ENCODE results near the gene CEP164. TPM values are rescaled to one million over a fixed set of nuclear protein-coding genes. Genes with fewer than 3 reads are reported as not detected.

The CEP164 gene
- total and polyA plus RNA-seq, 2 of the 8 experiments (the other 6 are each of a cell fraction or from before 2014, with no cell fraction given): 8.4 to 20.8 TPM

- no peak overlapping the region for H4K5ac ChIP-seq (ENCODE audit: insufficient read length, low read depth, low read length)
- H3K18ac ChIP-seq (ENCODE audit: extremely low read depth, low read length): no peak overlapping the region
- H3K4ac ChIP-seq (replicated peaks; ENCODE audit: insufficient read length, low read depth, low read length): no peak overlapping the region
- H3K4me2 ChIP-seq (ENCODE audit: insufficient read depth in 1 of 2, low read depth in 2 of 2, low read length in 2 of 2): no peak overlapping the region
- POLR2A ChIA-PET (ENCODE audit: partially characterized antibody): interaction anchor here (0.8 to 1.6 kb wide), 6 partner anchors 13 to 49 kb away, joined by 3 to 6 read pairs (median 4); no protein-coding TSS in a partner anchor
- no peak overlapping the region for H2BK5ac ChIP-seq (ENCODE audit: low read depth, low read length)
- 80% methylated on average over 5 of the region's 6 CpGs; no CpG with 5 or more reads in 1 of the 2 experiments for WGBS, 2 experiments (ENCODE audit: extremely low coverage in 1 of 2, insufficient coverage in 1 of 2, insufficient read length in 1 of 2, insufficient replicate concordance in 2 of 2, low coverage in 1 of 2, low lambda C conversion rate in 2 of 2, missing lambda C conversion rate in 1 of 2)
- no peak overlapping the region for H3K56ac ChIP-seq (replicated peaks; ENCODE audit: insufficient read length, low read depth, low read length)
- TF ChIP-seq NANOG (IDR thresholded peaks at IDR 0.05; ENCODE audit: insufficient read depth, low read depth, low read length, poor library complexity, severe bottlenecking): no peak
- TF ChIP-seq USF2 (IDR thresholded peaks at IDR 0.05; ENCODE audit: low read length): no peak
- TF ChIP-seq SIN3A (conservative IDR thresholded peaks at IDR 0.05 in 1 of 2, IDR thresholded peaks at IDR 0.05 in 1 of 2; ENCODE audit: low read depth in 1 of 2, low read length in 2 of 2): no peak
- no peak for TF ChIP-seq HDAC2 (IDR thresholded peaks at IDR 0.05; ENCODE audit: borderline replicate concordance in 1 of 2, low read depth in 2 of 2, low read length in 2 of 2)
- TF ChIP-seq MAFK (IDR thresholded peaks at IDR 0.05; ENCODE audit: low read depth, low read length): no peak
- no peak for TF ChIP-seq FOSL1 (IDR thresholded peaks at IDR 0.05; ENCODE audit: insufficient read depth, low read depth, low read length)
- no peak for TF ChIP-seq EP300 (IDR thresholded peaks at IDR 0.05; ENCODE audit: borderline replicate concordance in 1 of 2, low read depth in 2 of 2, low read length in 2 of 2)
- TF ChIP-seq POLR2A (IDR thresholded peaks at IDR 0.05; ENCODE audit: control extremely low read depth in 1 of 2, low read depth in 2 of 2, low read length in 2 of 2): no peak
- no peak for TF ChIP-seq RXRA (IDR thresholded peaks at IDR 0.05; ENCODE audit: insufficient read depth, low read depth, low read length)
- TF ChIP-seq SP4 (IDR thresholded peaks at IDR 0.05; ENCODE audit: low read length): no peak
- no peak for TF ChIP-seq TCF12 (IDR thresholded peaks at IDR 0.05; ENCODE audit: low read depth, low read length)
- FAIRE-seq (no peak), DNase-seq (ENCODE audit: low read depth in 1 of 2, low spot score in 2 of 2) (no peak)
- no peak overlapping the region for H2BK12ac ChIP-seq (ENCODE audit: low read depth, low read length)
- H3K36me3 ChIP-seq (ENCODE audit: control insufficient read depth in 2 of 4, insufficient read depth in 4 of 4, low read length in 3 of 4): no peaks in the 10 kb centered on the region; a peak in 1 of 8 replicates
- no peaks in the 10 kb centered on the region for H3K79me1 ChIP-seq (ENCODE audit: low read depth, low read length)
- no peaks in the 10 kb centered on the region for H3K9me3 ChIP-seq (ENCODE audit: insufficient read depth in 2 of 2, low read depth in 1 of 2, low read length in 1 of 2)
- no peak overlapping the region for H2BK20ac ChIP-seq (ENCODE audit: low read length)
- H3K4me3 ChIP-seq (ENCODE audit: extremely low read depth in 1 of 4, insufficient read depth in 2 of 4, low read depth in 3 of 4, low read length in 4 of 4): no peak overlapping the region
- peaks cover 3 to 16% (median 8%) of the 10 kb centered on the region in 4 experiments for H3K4me1 ChIP-seq (replicated peaks in 1 of 4; ENCODE audit: control insufficient read depth in 3 of 4, insufficient read depth in 4 of 4, low read length in 3 of 4)
- H3K23me2 ChIP-seq (ENCODE audit: low read depth, low read length): no peaks in the 10 kb centered on the region
- H3K27me3 ChIP-seq (replicated peaks in 1 of 4; ENCODE audit: control insufficient read depth in 3 of 4, extremely low read depth in 1 of 4, insufficient read depth in 3 of 4, low read length in 3 of 4): no peaks in the 10 kb centered on the region
- H3K9ac ChIP-seq (replicated peaks in 1 of 4; ENCODE audit: extremely low read depth in 1 of 4, low read depth in 3 of 4, low read length in 3 of 4): no peak overlapping the region
- H3K23ac ChIP-seq (ENCODE audit: insufficient read length): no peak overlapping the region
- no peak overlapping the region for H2AFZ ChIP-seq (ENCODE audit: low read length)
- H3K14ac ChIP-seq (ENCODE audit: insufficient read length): no peak overlapping the region
- no peak overlapping the region for H2BK120ac ChIP-seq (replicated peaks; ENCODE audit: low read depth, low read length)
- H4K91ac ChIP-seq (replicated peaks; ENCODE audit: insufficient read length, low read length): no peak overlapping the region
- H4K8ac ChIP-seq (ENCODE audit: extremely low read depth, insufficient read depth, low read length): no peak overlapping the region
- H2AK5ac ChIP-seq (ENCODE audit: low read depth, low read length): no peak overlapping the region
- H4K20me1 ChIP-seq (replicated peaks in 1 of 2; ENCODE audit: control insufficient read depth in 1 of 2, insufficient read depth in 2 of 2, low read length in 2 of 2): no peaks in the 10 kb centered on the region
- CTCF ChIA-PET (ENCODE audit: partially characterized antibody): interaction anchor here (0.9 to 2.0 kb wide), 5 partner anchors 9 to 116 kb away, joined by 3 to 10 read pairs (median 4); no protein-coding TSS in a partner anchor
- no peak overlapping the region for H2BK15ac ChIP-seq (ENCODE audit: low read length)
- no peaks in the 10 kb centered on the region for H3K79me2 ChIP-seq (ENCODE audit: control insufficient read depth in 1 of 2, insufficient read depth in 2 of 2, low read length in 2 of 2)
- H3K27ac ChIP-seq (ENCODE audit: low read depth, low read length): no peak overlapping the region
Observed at GRCh38 chr11:117296881-117297280, 30.8 kb upstream of the CEP164 start.
